ENCODE measurements around the gene DYNLT5.
A peak's percentile ranks its signal among the peaks of the same experiment; 100 is the strongest.
"Not testable (repeated sequence)": the region's sequence is repeated elsewhere in the genome, so short reads cannot be mapped to it uniquely, and the experiment has no call there.

The DYNLT5 gene

DNA sequence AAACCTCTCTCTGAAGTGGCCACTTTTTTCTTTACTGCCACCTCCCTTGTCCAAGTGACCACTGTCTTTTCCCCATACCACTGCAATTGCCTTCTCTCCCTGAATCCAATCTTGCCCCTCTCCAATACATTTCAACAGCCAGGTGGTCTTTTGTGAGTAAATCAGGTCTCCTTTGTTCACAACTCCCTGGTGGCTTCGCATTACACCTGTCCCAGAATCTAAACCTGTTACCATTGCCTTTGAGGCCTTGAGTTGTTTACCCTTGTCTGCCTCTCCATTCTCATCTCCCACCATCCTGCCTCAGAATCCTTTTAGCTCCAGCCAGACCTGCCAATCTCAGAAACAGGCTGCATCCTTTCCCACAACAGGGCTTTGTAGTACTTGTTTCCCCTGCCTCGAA, 21.8 kb upstream of the DYNLT5 start:
- DNase-seq (ENCODE audit: extremely low read depth, insufficient read length): no peak
- TF ChIP-seq, protein P1, sequence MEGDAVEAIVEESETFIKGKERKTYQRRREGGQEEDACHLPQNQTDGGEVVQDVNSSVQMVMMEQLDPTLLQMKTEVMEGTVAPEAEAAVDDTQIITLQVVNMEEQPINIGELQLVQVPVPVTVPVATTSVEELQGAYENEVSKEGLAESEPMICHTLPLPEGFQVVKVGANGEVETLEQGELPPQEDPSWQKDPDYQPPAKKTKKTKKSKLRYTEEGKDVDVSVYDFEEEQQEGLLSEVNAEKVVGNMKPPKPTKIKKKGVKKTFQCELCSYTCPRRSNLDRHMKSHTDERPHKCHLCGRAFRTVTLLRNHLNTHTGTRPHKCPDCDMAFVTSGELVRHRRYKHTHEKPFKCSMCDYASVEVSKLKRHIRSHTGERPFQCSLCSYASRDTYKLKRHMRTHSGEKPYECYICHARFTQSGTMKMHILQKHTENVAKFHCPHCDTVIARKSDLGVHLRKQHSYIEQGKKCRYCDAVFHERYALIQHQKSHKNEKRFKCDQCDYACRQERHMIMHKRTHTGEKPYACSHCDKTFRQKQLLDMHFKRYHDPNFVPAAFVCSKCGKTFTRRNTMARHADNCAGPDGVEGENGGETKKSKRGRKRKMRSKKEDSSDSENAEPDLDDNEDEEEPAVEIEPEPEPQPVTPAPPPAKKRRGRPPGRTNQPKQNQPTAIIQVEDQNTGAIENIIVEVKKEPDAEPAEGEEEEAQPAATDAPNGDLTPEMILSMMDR (IDR thresholded peaks at IDR 0.05; ENCODE audit: insufficient read depth, low read length, poor library complexity, severe bottlenecking): no peak
- Histone ChIP-seq H3K4me3 (replicated peaks; ENCODE audit: low read depth, low read length) (no peak overlapping the region), H3K36me3 (ENCODE audit: control insufficient read depth, insufficient read depth, low read length) (no peaks in the 10 kb centered on the region), H3K27me3 (replicated peaks; ENCODE audit: control insufficient read depth, insufficient read depth, low read length) (no peaks in the 10 kb centered on the region)

- TF ChIP-seq, protein P1 (IDR thresholded peaks at IDR 0.05; ENCODE audit: insufficient read depth, low read length, poor library complexity, severe bottlenecking): no peak
- DNase-seq (ENCODE audit: extremely low read depth, insufficient read length): no peak
- no peaks in the 10 kb centered on the region for H3K27me3 ChIP-seq (replicated peaks; ENCODE audit: control insufficient read depth, insufficient read depth, low read length)
- H3K4me3 ChIP-seq (replicated peaks; ENCODE audit: low read depth, low read length): no peak overlapping the region
- no peaks in the 10 kb centered on the region for H3K36me3 ChIP-seq (ENCODE audit: control insufficient read depth, insufficient read depth, low read length)
Observed at GRCh38 chr1:66731170-66731865, 20.9 kb upstream of the DYNLT5 start.

GRCh38 chr1:66732407-66733166, 19.7 kb upstream of the DYNLT5 start:
- TF ChIP-seq, protein P1 (IDR thresholded peaks at IDR 0.05; ENCODE audit: insufficient read depth, low read length, poor library complexity, severe bottlenecking): no peak
- H3K4me3 ChIP-seq (replicated peaks; ENCODE audit: low read depth, low read length): no peak overlapping the region
- no peak for DNase-seq (ENCODE audit: extremely low read depth, insufficient read length)
- no peaks in the 10 kb centered on the region for H3K36me3 ChIP-seq (ENCODE audit: control insufficient read depth, insufficient read depth, low read length)
- H3K27me3 ChIP-seq (replicated peaks; ENCODE audit: control insufficient read depth, insufficient read depth, low read length): no peaks in the 10 kb centered on the region

- H3K4me3 ChIP-seq (replicated peaks; ENCODE audit: low read depth, low read length): no peak overlapping the region
- TF ChIP-seq, protein P1 (IDR thresholded peaks at IDR 0.05; ENCODE audit: insufficient read depth, low read length, poor library complexity, severe bottlenecking): peak; percentile 14
- H3K36me3 ChIP-seq (ENCODE audit: control insufficient read depth, insufficient read depth, low read length): no peaks in the 10 kb centered on the region
- DNase-seq (ENCODE audit: extremely low read depth, insufficient read length): no peak
- no peaks in the 10 kb centered on the region for H3K27me3 ChIP-seq (replicated peaks; ENCODE audit: control insufficient read depth, insufficient read depth, low read length)
Observed at GRCh38 chr1:66733348-66734017, 18.8 kb upstream of the DYNLT5 start.

DNA sequence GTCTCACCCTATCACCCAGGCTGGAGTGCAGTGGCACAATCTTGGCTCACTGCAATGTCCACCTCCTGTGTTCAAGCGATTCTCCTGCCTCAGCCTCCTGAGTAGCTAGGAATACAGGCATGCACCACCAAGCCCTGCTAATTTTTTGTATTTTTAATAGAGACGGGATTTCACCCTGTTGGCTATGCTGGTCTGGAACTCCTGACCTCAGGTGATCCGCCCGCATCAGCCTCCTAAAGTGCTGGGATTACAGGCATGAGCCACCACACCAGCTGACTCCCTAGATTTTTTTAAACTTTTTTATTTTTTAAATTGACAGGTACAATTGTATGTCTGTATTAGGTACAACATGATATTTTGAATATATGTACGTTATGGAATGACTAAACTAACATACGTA, 17.7 kb upstream of the DYNLT5 start:
- not testable (repeated sequence) for H3K36me3 ChIP-seq (ENCODE audit: control insufficient read depth, insufficient read depth, low read length); H3K27me3 ChIP-seq (replicated peaks; ENCODE audit: control insufficient read depth, insufficient read depth, low read length); DNase-seq (ENCODE audit: extremely low read depth, insufficient read length); H3K4me3 ChIP-seq (replicated peaks; ENCODE audit: low read depth, low read length)

DNA sequence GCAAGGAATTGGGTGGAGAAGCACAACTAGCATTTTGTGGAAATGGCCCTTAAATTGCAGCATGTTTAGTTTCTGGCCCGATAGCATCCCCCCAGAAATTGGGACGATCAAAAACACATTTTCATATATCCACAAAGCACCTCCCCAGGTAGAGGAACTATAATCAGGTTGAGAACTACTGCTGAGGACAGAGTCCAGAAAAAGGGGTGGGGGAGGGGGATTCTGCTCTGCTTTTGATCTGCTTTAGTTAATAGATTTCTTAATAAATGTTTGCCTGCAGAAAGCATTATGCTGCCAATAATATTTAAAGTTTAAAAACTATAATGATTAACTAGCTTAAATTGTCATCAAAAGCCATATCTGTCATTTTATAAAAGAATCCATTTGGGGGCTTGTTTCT, 14.4 kb upstream of the DYNLT5 start:
- DNase-seq (ENCODE audit: extremely low read depth, insufficient read length): no peak
- no peaks in the 10 kb centered on the region for H3K27me3 ChIP-seq (replicated peaks; ENCODE audit: control insufficient read depth, insufficient read depth, low read length)
- H3K36me3 ChIP-seq (ENCODE audit: control insufficient read depth, insufficient read depth, low read length): no peaks in the 10 kb centered on the region
- H3K4me3 ChIP-seq (replicated peaks; ENCODE audit: low read depth, low read length): no peak overlapping the region
- TF ChIP-seq, protein P1 (IDR thresholded peaks at IDR 0.05; ENCODE audit: insufficient read depth, low read length, poor library complexity, severe bottlenecking): no peak

All from GM06990 (cell line).